ENCODE measurements around the gene CD3G. TPM values are rescaled to one million over a fixed set of nuclear protein-coding genes. Genes with fewer than 3 reads are reported as not detected.

CD3G gene
- total and polyA plus RNA-seq, 11 donors = 0.10 to 4.3 (median 0.40) TPM; not detected in 4

DNA sequence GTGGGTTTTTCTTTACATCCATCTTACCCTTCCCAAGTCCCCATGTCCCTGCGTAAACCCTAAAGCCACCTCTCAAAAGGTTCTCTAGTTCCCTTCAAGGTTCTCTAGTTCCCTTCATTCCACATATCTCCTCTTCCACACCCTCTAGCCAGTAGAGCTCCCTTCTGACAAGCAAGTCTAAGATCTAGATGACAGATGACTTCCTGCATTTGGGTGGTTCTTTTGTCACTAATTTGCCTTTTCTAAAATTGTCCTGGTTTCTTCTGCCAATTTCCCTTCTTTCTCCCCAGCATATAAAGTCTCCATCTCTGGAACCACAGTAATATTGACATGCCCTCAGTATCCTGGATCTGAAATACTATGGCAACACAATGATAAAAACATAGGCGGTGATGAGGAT lies 31.8 kb upstream of the CD3G start:
- H3K36me3 ChIP-seq = no peaks in the 10 kb centered on the region

DNA sequence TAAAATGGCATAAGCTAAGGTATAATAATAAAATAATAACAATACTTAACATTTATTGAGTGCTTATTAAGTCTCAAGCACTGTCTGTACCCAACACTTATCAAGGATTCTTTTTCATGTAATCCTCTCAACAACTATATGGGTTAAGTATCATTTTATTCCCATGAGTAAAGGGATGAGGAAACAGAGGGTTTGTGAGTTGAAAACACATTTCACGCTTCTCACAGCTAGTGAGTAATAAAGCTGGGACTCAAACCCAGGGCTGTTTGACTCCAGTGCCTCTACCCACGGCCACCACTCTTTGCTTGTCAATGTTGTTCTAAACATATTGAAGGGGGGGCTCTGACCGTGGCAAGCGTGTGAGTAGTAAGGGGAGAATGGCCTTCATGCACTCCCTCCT lies 30.9 kb upstream of the CD3G start:
- peaks cover 0 to 34% (median 12%) of the 10 kb centered on the region in 12 donors for H3K4me1 ChIP-seq

More for the DNA sequence above, 31.8 kb upstream of the CD3G start:
- peaks cover 0 to 25% (median 12%) of the 10 kb centered on the region in 12 donors for H3K4me1 ChIP-seq
- peaks cover 0 to 4% (median 0%) of the 10 kb centered on the region in 12 donors for H3K9me3 ChIP-seq
- WGBS, 4 donors = 92 to 94% (median 94%) methylated on average over 2 of the region's 2 CpGs
- intact Hi-C loops (cut with DNase I) = no loop called here
- no peak for DNase-seq
- no peak for TF ChIP-seq POLR2A (IDR thresholded peaks at IDR 0.05)
- TF ChIP-seq, protein P1, sequence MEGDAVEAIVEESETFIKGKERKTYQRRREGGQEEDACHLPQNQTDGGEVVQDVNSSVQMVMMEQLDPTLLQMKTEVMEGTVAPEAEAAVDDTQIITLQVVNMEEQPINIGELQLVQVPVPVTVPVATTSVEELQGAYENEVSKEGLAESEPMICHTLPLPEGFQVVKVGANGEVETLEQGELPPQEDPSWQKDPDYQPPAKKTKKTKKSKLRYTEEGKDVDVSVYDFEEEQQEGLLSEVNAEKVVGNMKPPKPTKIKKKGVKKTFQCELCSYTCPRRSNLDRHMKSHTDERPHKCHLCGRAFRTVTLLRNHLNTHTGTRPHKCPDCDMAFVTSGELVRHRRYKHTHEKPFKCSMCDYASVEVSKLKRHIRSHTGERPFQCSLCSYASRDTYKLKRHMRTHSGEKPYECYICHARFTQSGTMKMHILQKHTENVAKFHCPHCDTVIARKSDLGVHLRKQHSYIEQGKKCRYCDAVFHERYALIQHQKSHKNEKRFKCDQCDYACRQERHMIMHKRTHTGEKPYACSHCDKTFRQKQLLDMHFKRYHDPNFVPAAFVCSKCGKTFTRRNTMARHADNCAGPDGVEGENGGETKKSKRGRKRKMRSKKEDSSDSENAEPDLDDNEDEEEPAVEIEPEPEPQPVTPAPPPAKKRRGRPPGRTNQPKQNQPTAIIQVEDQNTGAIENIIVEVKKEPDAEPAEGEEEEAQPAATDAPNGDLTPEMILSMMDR (IDR thresholded peaks at IDR 0.05) = no peak
- no peak overlapping the region for H3K4me3 ChIP-seq
- H3K27ac ChIP-seq = no peak overlapping the region
- H3K27me3 ChIP-seq = peaks cover 0 to 29% (median 13%) of the 10 kb centered on the region in 9 donors
- ATAC-seq = no peak

DNA sequence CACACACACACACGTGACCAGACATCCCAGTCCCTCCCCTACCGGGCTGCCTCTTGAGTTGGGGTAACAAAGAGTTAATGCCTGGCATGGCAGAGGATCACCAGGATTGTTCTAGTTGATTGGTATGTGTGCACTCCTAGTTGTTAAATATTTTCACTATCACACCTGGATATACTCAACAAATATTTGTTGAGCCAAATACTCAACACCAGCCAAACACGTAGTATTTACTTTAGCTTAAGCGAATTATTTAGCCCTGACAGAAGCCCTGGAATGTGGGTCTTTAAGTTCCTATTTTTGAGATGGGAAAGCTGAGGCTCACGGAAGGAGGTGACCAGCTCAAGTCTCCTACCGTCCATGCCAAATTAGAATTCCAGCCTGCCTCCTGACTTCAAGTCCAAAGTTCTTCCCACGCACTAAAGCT lies 29.1 kb upstream of the CD3G start:
- no peak overlapping the region for H3K4me3 ChIP-seq
- DNase-seq (no peak), ATAC-seq (no peak)
- H3K4me1 ChIP-seq = peaks cover 0 to 51% (median 12%) of the 10 kb centered on the region in 12 donors
- H3K27me3 ChIP-seq = peaks cover 0 to 29% (median 13%) of the 10 kb centered on the region in 9 donors
- 49 to 57% (median 55%) methylated on average over 7 of the region's 7 CpGs for WGBS, 4 donors
- intact Hi-C loops (cut with DNase I) = no loop called here
- no peak for TF ChIP-seq POLR2A (IDR thresholded peaks at IDR 0.05)
- TF ChIP-seq, protein P1 (IDR thresholded peaks at IDR 0.05) = no peak
- no peaks in the 10 kb centered on the region for H3K36me3 ChIP-seq
- peaks cover 0 to 4% (median 0%) of the 10 kb centered on the region in 12 donors for H3K9me3 ChIP-seq
- no peak overlapping the region for H3K27ac ChIP-seq

More for the DNA sequence above, 30.9 kb upstream of the CD3G start:
- intact Hi-C loops (cut with DNase I) = no loop called here
- DNase-seq (no peak), ATAC-seq (no peak)
- Histone ChIP-seq H3K27me3 (peaks cover 0 to 29% (median 13%) of the 10 kb centered on the region in 9 donors), H3K27ac (no peak overlapping the region), H3K4me3 (no peak overlapping the region), H3K36me3 (no peaks in the 10 kb centered on the region), H3K9me3 (peaks cover 0 to 4% (median 0%) of the 10 kb centered on the region in 12 donors)
- TF ChIP-seq POLR2A (IDR thresholded peaks at IDR 0.05) = no peak
- TF ChIP-seq, protein P1 (IDR thresholded peaks at IDR 0.05) = no peak
- WGBS, 4 donors = 54 to 61% (median 60%) methylated on average over 4 of the region's 4 CpGs

DNA sequence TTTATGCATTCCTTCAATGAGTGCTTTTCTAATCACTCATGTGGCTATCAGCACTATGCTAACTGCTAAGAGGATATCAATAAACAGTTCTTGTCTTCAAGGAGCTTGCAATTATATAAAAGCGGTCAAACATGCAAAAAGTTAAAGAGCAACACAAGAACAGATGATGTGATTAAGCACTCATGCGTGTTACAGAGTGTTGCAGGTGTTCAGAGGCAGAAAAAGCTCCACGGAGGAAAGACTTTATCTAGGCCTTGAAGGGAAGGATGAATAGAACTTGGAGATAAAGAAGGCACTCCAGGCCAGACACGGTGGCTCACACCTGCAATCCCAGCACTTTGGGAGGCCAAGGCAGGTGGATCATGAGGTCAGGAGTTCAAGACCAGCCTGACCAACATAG lies 26.0 kb upstream of the CD3G start:
- Histone ChIP-seq H3K36me3 (no peaks in the 10 kb centered on the region), H3K9me3 (no peaks in the 10 kb centered on the region), H3K27me3 (peaks cover 0 to 14% (median 3%) of the 10 kb centered on the region in 9 donors), H3K27ac (peak overlapping the region in 1 of 12 donors; percentile 87), H3K4me3 (no peak overlapping the region), H3K4me1 (peaks cover 0 to 67% (median 12%) of the 10 kb centered on the region in 12 donors)
- ATAC-seq = no peak
- intact Hi-C loops (cut with DNase I) = no loop called here
- WGBS, 4 donors = 84 to 86% (median 85%) methylated on average over 4 of the region's 4 CpGs
- DNase-seq = no peak
- TF ChIP-seq POLR2A (IDR thresholded peaks at IDR 0.05) = no peak
- TF ChIP-seq, protein P1 (IDR thresholded peaks at IDR 0.05) = no peak

Data from heart left ventricle (tissue), 16 donors.